Embryonic facial prominence (tissue), 1 donor: ENCODE measurements around the gene NPIPB2.
"Not testable (repeated sequence)": the region's sequence is repeated elsewhere in the genome, so short reads cannot be mapped to it uniquely, and the experiment has no call there.

Source experiments
- DNase-seq: peaks from one replicate; pipeline ENCODE4 v3.0.0-alpha.2; 2016; ENCODE audit errors: extremely low spot score

NPIPB2 gene

GRCh38 chr16:11957591-11958395 is 15.9 kb upstream of the NPIPB2 start:
- DNase-seq = no peak

GRCh38 chr16:11956558-11956957 is 14.7 kb upstream of the NPIPB2 start:
- no peak for DNase-seq

- no peak for DNase-seq
Measured at GRCh38 chr16:11955713-11956123, 13.9 kb upstream of the NPIPB2 start.

GRCh38 chr16:11953576-11953975 is 11.7 kb upstream of the NPIPB2 start:
- DNase-seq = not testable (repeated sequence)

GRCh38 chr16:11950388-11950787 is 8.5 kb upstream of the NPIPB2 start:
- DNase-seq = no peak

GRCh38 chr16:11949527-11949926 is 7.7 kb upstream of the NPIPB2 start:
- DNase-seq = no peak

GRCh38 chr16:11948819-11949218 is 7.0 kb upstream of the NPIPB2 start:
- DNase-seq = no peak

- DNase-seq = no peak
Measured at GRCh38 chr16:11946433-11946832, 4.6 kb upstream of the NPIPB2 start.

- not testable (repeated sequence) for DNase-seq
Measured at GRCh38 chr16:11927350-11927749, 14.5 kb downstream of the NPIPB2 start.

GRCh38 chr16:11924046-11924445 is 17.8 kb downstream of the NPIPB2 start:
- not testable (repeated sequence) for DNase-seq

- peak; percentile 5 for DNase-seq
Measured at GRCh38 chr16:11916524-11917285, 25.1 kb downstream of the NPIPB2 start.

GRCh38 chr16:11915644-11916523 is 26.0 kb downstream of the NPIPB2 start, which contains the start of gene GSPT1:
Gene GSPT1, minus strand, starts transcription at chr16:11915956. Its CDS starts 236 bp downstream, at chr16:11915720.
- DNase-seq = peak; percentile 95

- peak; percentile 5 for DNase-seq
Measured at GRCh38 chr16:11915114-11915643, 26.7 kb downstream of the NPIPB2 start.

GRCh38 chr16:11914210-11915113 is 27.4 kb downstream of the NPIPB2 start:
- DNase-seq = peak; percentile 5

- DNase-seq = no peak
Measured at GRCh38 chr16:11913425-11914079, 28.3 kb downstream of the NPIPB2 start.

- DNase-seq = peak; percentile 5
Measured at GRCh38 chr16:11909653-11910545, 31.9 kb downstream of the NPIPB2 start.

- peak; percentile 2 for DNase-seq
Measured at GRCh38 chr16:11907160-11907970, 34.5 kb downstream of the NPIPB2 start.

GRCh38 chr16:11903906-11904305 is 37.9 kb downstream of the NPIPB2 start:
- no peak for DNase-seq
